Inflammatory macrophage (primary cell): Measurements from ENCODE around the gene UMPS.
A peak's percentile ranks its signal among the peaks of the same experiment; 100 is the strongest.
"Not testable (repeated sequence)": the region's sequence is repeated elsewhere in the genome, so short reads cannot be mapped to it uniquely, and the experiment has no call there.

Experiments
- DNase-seq, 2 donors: peaks; one replicate each; pipeline ENCODE4 v3.0.0-alpha.2; 2020 to 2022

Gene UMPS

DNA sequence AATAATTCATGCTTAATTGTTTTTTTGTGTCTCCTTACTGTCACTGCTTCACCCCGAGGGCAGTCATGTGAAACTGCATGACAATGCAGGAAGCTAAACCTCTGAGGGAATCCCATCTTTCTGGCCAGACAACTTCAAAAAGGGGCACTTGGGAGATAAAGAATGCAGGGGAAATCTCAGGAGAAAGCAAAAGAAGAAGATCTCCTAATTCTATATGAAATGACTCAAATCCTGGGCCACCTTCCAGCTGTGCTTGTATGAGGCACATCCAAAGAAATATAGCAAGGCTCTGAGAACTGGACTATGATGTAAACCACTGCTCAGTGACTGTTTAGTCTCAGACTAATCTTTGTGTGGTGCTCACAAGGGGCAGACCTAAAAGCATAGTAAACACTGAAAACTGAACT, 22.6 kb upstream of the UMPS start:
- no peak for DNase-seq

DNA sequence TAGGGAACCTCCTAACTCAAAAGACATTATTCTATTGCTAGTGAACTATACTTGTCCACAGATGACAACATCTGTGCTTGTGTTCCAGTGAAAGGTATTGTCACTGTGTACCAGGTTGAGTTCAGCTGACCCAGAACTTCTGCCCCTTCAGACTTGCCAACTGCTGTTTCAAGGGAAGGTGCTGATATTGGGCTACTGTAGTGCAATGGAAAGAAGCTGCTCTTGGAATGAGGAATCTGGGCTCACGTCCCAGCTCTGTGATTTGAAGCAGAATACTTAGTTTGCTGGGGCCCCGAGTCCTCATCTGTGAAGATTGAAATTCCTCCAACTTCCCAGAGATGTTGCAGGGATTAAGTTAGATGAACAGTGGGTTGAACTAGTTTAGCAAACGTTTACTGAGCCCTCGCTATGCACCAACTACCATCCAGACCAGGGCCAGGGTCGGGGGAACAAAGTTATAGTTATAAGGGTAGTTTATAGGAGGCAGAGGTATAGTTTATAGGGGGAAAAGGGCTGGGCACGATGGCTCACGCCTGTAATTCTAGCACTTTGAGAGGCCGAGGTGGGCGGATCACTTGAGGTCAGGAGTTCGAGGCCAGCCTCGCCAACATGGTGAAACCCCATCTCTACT, 15.9 kb upstream of the UMPS start:
- DNase-seq, result no peak

- no peak for DNase-seq
Observed at GRCh38 chr3:124722589-124722988, 7.7 kb upstream of the UMPS start.

DNA sequence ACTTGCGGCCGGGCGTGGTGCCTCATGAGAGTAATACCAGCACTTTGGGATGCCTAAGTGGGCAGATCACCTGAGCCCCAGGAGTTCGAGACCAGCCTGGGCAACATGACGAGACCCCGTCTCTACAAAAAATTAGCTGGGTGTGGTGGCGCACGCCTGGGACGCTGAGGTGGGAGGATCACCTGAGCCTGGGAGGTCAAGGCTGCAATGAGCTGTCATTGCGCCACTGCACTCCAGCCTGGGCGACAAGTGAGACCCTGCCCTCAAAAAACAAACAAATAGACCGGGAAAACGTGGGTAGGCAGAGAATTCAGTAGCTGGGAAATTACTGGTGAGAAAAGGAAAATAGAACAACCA, 667 bp downstream of the UMPS start:
- DNase-seq, result no peak

DNA sequence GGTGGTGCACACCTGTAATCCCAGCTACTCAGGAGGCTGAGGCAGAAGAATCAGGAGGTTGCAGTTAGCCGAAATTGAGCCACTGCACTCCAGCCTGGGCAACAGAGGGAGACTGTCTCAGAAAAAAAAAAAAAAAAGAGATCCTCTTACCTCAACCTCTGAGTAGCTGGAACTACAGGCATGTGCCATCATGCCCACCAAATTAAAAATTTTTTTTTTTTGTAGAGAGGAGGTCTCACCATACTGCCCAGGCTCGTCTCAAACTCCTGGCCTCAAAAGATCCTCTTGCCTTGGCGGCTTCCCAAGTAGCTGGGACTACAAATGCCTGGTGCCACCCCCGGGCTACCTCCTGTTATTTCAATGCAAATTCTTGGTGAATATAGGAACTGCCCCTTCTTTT, 1.5 kb downstream of the UMPS start:
- no peak for DNase-seq

DNA sequence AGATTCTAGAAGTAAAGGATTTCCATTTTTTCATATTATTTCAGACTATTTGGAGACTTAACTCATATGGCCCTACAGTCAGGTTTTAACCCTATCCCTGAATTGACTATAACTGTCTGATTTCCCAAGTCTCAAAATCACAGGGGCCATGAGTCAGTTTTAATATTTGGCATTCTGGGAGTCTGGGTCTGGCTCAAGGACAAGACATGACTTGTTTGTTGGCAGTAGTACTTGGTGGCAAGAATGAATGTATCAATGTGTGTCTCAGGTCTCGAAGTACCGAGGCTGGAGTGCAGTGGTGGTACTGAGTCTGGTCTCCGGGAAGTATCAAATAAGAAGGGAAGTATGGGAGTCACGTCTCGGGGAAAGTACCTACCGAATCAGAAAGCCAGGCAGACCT, 10.8 kb downstream of the UMPS start:
- DNase-seq, result no peak

DNA sequence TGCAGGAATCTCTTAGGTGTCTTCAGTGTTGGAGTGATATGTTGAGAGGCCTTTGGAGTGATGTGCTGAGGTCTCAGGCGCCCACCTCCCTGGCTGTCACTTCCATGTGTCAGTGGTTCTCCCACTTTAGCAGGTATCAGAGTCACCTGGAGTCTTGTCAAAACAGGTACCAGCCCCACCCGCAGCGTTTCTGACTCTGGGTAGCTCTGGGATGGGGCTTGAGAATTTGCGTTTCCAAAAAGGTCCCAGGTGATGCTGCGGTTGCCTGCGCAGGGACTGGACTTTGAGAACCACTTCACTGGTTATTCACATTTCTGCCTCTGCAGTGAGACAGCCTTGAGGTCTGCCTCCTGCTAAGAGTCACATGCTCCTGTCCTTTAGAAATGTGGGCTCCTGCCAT, 15.5 kb downstream of the UMPS start:
- DNase-seq, result no peak

DNA sequence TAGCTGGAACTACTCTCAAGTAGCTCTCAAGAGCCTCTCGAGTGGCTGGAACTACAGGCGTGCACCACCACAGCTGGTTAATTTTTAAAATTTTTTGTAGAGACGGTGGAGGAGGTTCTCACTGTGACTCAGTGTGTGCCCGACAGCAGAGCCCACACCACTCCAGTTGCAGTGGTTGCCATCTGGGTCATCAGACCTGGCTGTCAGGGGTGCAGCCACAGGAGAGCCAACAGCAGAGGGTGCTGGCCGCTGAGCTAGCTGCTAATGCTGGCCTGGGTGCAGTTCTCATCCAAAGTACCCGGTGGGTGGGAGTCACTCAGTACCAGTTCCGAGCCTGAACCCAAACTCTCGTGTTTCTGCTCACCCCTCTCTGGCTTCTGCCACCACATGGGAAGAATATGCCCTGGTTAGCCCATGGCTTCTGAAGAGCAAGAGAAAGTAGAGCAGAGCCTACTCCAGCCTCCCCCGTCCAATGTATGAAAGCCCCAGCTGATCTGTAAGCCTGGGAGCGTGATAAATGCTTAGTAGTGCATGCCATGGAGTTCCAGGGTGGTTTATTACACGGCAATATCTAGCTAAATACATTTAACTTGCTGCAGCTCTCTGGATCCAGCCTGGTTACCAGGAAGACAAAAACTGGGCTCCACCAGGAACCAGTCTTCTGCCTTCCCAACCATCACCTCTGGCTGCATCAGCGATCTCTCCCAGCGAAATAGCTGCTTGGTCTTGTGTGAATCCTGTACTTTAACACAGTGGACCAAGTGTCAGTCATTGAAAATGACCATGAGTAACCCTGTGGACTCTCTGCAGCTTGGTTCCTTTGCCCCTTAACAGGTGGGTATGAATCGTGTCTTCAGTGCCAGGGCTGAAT, 17.1 kb downstream of the UMPS start:
- no peak for DNase-seq

- no peak for DNase-seq
Observed at GRCh38 chr3:124748560-124749198, 18.4 kb downstream of the UMPS start.

DNA sequence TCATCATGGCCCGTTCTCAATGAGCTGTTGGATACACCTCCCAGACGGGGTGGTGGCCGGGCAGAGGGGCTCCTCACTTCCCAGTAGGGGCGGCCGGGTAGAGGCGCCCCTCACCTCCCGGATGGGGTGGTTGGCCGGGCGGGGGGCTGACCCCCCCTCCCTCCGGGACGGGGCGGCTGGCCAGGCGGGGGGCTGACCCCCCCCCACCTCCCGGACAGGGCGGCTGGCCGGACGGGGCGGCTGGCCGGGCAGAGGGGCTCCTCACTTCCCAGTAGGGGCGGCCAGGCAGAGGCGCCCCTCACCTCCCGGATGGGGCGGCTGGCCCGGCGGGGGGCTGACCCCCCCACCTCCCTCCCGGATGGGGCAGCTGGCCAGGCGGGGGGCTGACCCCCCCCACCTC, 19.6 kb downstream of the UMPS start:
- not testable (repeated sequence) for DNase-seq

- DNase-seq, result no peak
Observed at GRCh38 chr3:124751501-124751900, 21.2 kb downstream of the UMPS start.

DNA sequence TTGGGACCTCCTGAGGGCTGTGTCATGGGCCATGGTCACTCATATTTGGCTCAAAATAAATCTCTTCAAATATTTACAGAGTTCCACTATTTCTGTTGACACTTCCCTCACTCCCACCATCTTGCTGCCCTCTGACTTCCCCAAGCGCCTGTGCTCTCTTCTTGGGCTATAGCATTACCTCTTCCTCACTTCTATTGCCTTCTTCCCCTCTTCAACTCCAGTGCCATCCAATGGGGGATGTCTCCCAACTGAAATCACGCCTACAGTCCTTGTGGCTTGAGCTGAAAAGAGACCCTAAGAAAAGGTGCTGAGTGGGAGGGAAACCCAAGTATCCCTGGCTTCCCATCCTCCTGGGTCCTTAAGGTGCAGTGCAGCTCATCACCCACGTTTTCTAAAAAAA, 21.8 kb downstream of the UMPS start:
- no peak for DNase-seq

- DNase-seq, result not testable (repeated sequence)
Observed at GRCh38 chr3:124757926-124758325, 27.7 kb downstream of the UMPS start.

GRCh38 chr3:124758851-124759635, 28.8 kb downstream of the UMPS start:
- DNase-seq, result no peak

DNA sequence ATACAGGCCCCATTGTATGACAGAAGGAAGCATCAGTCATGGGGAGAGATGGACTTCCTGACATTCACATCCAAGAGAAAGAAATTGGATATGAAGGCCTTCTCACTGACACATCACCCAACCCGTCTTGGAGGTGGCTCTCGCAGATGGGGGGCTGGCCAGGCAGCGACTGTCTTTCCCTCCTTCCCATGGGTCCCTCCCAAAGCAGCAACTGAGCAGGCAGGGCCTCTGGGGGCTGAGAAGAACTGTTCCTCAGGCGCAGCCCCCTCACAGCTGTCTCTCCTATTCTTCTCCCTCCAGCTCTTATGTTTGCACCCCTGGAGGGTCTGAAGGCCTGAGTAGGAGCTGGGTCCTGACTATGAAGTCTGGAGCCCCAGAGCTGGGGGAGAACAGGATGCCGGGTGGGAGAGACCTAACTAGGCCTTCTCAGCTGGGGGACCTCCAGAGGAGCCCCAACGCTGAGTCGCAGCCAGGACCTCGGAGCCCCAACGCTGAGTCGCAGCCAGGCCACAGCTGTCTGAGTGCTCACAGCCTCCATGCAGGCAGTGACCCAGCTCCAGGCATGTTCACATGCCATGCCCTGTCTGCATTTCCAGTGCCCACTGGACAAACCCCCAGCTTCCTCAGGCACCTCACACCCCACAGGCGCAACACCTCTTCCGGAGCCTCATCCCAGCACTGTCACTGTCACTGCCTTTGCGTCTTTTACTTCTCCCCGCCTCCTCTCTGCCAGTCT, 29.6 kb downstream of the UMPS start:
- no peak for DNase-seq

- no peak for DNase-seq
Observed at GRCh38 chr3:124760601-124761000, 30.3 kb downstream of the UMPS start.

- DNase-seq, result peak; percentile 83 to 86
Observed at GRCh38 chr3:124761250-124761796, 31.1 kb downstream of the UMPS start.

DNA sequence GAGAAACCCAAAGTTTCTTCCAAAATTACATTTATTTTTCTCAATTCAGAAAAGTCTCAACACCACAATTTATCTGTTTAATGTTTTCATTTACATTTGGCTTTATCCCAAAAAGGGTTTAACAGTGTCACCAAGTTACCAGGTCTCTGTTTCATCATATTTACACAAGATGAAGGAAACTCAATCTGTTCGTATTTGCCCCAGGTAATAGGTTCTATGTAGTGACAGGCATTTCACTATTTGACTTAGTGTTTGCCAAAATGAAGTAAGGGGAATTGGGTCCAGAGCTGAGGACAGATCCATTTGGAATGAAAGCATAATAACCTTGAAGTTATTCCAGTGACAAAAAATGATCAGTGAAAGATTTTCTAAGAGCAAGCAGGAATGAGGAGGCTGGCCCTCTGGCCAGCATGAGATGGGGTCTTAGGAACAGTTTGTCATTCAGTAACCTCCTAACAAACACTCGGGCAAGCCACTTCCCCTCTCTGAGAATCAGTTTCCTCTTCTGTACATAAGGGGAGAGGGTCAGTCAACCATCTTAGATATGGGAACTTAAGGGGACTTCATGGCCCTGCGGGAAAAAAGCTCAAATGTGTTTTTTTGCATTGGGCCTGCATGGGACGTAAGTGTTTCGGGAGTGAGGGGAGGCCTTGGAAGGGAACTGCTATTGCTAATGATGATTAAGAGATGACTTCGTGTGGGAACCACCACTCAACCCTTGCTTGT, 31.8 kb downstream of the UMPS start:
- DNase-seq, result no peak

DNA sequence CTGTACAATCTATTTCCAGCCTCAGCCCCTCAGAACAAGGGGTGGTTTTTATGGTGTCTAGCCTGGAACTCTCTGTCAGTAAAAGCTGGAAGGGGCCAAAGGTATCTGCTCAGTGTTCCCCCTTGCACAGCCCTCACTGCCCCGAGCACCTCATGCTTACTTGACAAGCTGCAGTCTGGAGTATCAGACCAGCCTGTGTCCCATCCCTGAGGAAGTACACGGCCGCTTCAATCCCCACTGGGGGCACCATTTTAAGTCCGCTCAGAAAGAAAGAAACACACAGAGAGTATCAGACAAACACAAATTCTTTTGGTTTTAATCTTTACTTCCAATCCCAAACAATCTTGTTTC, 32.4 kb downstream of the UMPS start:
- no peak for DNase-seq

GRCh38 chr3:124763206-124763605, 33.0 kb downstream of the UMPS start:
- DNase-seq, result no peak

DNA sequence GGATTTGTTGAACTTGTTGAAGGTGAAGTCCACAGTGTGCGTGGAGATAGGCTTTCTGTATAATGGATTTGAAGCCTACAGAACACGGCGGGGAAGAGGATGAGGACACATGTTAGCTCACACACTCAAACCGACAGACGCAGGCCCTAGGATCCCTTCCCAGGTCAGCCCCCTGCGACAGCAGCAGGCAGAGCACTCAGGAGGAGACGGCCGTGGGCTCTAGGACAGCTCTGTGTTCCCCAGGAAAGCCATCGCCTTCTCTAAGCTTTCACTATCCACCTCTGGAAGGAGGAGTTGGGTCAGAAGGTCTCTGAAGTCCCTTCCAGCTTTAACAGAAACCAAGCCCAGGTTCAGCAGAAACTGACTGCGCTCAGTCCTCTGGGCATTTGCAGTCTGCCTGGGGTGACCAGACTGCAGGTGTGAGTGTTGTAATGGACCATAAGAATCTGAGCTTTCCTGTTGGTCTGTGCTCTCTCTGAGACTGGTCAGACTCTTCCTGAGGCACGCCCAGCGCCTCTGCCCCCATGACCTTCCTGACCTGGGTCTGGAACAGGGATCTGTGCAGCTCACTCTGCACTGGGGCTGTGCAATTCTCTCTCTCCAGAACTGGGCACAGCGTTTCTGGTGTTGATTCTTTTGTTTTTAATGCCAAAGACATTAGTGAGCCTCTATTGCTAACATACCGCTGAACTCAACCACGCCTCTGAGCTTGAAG, 33.5 kb downstream of the UMPS start:
- DNase-seq, result no peak
